Measurements from ENCODE around the gene SYNE1. TPM values are rescaled to one million over a fixed set of nuclear protein-coding genes. Genes with fewer than 3 reads are reported as not detected.

Gene SYNE1
- total and polyA plus RNA-seq, 2 of the 8 experiments (the other 6 are each of a cell fraction or from before 2014, with no cell fraction given), result 2.8 to 5.5 TPM

- H4K8ac ChIP-seq (ENCODE audit: extremely low read depth, insufficient read depth, low read length), result no peak overlapping the region
- no peak overlapping the region for H3K18ac ChIP-seq (ENCODE audit: extremely low read depth, low read length)
- H2BK120ac ChIP-seq (replicated peaks; ENCODE audit: low read depth, low read length), result no peak overlapping the region
- no peak overlapping the region for H2BK12ac ChIP-seq (ENCODE audit: low read depth, low read length)
- H3K4me2 ChIP-seq (ENCODE audit: insufficient read depth in 1 of 2, low read depth in 2 of 2, low read length in 2 of 2), result no peak overlapping the region
- H4K5ac ChIP-seq (ENCODE audit: insufficient read length, low read depth, low read length), result no peak overlapping the region
- no peak for FAIRE-seq
- TF ChIP-seq CHD2 (IDR thresholded peaks at IDR 0.05; ENCODE audit: low read length), result no peak
- no peak for TF ChIP-seq SIN3A (conservative IDR thresholded peaks at IDR 0.05 in 1 of 2, IDR thresholded peaks at IDR 0.05 in 1 of 2; ENCODE audit: low read depth in 1 of 2, low read length in 2 of 2)
- TF ChIP-seq CBX5 (IDR thresholded peaks at IDR 0.05; ENCODE audit: low read depth, low read length), result no peak
- TF ChIP-seq RXRA (IDR thresholded peaks at IDR 0.05; ENCODE audit: insufficient read depth, low read depth, low read length), result no peak
- TF ChIP-seq SUZ12 (IDR thresholded peaks at IDR 0.05; ENCODE audit: low read length), result no peak
- no peak for TF ChIP-seq BACH1 (IDR thresholded peaks at IDR 0.05; ENCODE audit: low read length)
- no peak for TF ChIP-seq E2F6 (IDR thresholded peaks at IDR 0.05)
- TF ChIP-seq CBX8 (IDR thresholded peaks at IDR 0.05; ENCODE audit: borderline replicate concordance, low read depth, low read length), result no peak
- no peak overlapping the region for H3K14ac ChIP-seq (ENCODE audit: insufficient read length)
- no peak for DNase-seq (ENCODE audit: low read depth in 1 of 2, low spot score in 2 of 2)
- 84% methylated on average over 7 of the region's 7 CpGs; no CpG with 5 or more reads in 1 of the 2 experiments for WGBS, 2 experiments (ENCODE audit: extremely low coverage in 1 of 2, insufficient coverage in 1 of 2, insufficient read length in 1 of 2, insufficient replicate concordance in 2 of 2, low coverage in 1 of 2, low lambda C conversion rate in 2 of 2, missing lambda C conversion rate in 1 of 2)
- no peak overlapping the region for H2AK5ac ChIP-seq (ENCODE audit: low read depth, low read length)
- H3K56ac ChIP-seq (replicated peaks; ENCODE audit: insufficient read length, low read depth, low read length), result no peak overlapping the region
- no peaks in the 10 kb centered on the region for H3K4me1 ChIP-seq (replicated peaks in 1 of 4; ENCODE audit: control insufficient read depth in 3 of 4, insufficient read depth in 4 of 4, low read length in 3 of 4)
- H2BK15ac ChIP-seq (ENCODE audit: low read length), result no peak overlapping the region
- H3K27me3 ChIP-seq (replicated peaks in 1 of 4; ENCODE audit: control insufficient read depth in 3 of 4, extremely low read depth in 1 of 4, insufficient read depth in 3 of 4, low read length in 3 of 4), result no peaks in the 10 kb centered on the region
- H4K20me1 ChIP-seq (replicated peaks in 1 of 2; ENCODE audit: control insufficient read depth in 1 of 2, insufficient read depth in 2 of 2, low read length in 2 of 2), result no peaks in the 10 kb centered on the region
- no peaks in the 10 kb centered on the region for H3K9me3 ChIP-seq (ENCODE audit: insufficient read depth in 2 of 2, low read depth in 1 of 2, low read length in 1 of 2)
- H3K23me2 ChIP-seq (ENCODE audit: low read depth, low read length), result no peaks in the 10 kb centered on the region
- no peaks in the 10 kb centered on the region for H3K36me3 ChIP-seq (ENCODE audit: control insufficient read depth in 2 of 4, insufficient read depth in 4 of 4, low read length in 3 of 4)
- no peak overlapping the region for H2AFZ ChIP-seq (ENCODE audit: low read length)
- H3K9ac ChIP-seq (replicated peaks in 1 of 4; ENCODE audit: extremely low read depth in 1 of 4, low read depth in 3 of 4, low read length in 3 of 4), result no peak overlapping the region
- H3K4ac ChIP-seq (replicated peaks; ENCODE audit: insufficient read length, low read depth, low read length), result no peak overlapping the region
- ChIA-PET CTCF (ENCODE audit: partially characterized antibody) (interaction anchor here (0.8 to 1.6 kb wide), 8 partner anchors 9 to 354 kb away, joined by 3 to 4 read pairs (median 3); no protein-coding TSS in a partner anchor), POLR2A (ENCODE audit: partially characterized antibody) (no interaction called here)
- no peaks in the 10 kb centered on the region for H3K79me2 ChIP-seq (ENCODE audit: control insufficient read depth in 1 of 2, insufficient read depth in 2 of 2, low read length in 2 of 2)
- H3K4me3 ChIP-seq (ENCODE audit: extremely low read depth in 1 of 4, insufficient read depth in 2 of 4, low read depth in 3 of 4, low read length in 4 of 4), result no peak overlapping the region
- no peak overlapping the region for H3K23ac ChIP-seq (ENCODE audit: insufficient read length)
- H3K27ac ChIP-seq (ENCODE audit: low read depth, low read length), result no peak overlapping the region
- H2BK20ac ChIP-seq (ENCODE audit: low read length), result no peak overlapping the region
- no peak overlapping the region for H4K91ac ChIP-seq (replicated peaks; ENCODE audit: insufficient read length, low read length)
- no peak overlapping the region for H2BK5ac ChIP-seq (ENCODE audit: low read depth, low read length)
- no peaks in the 10 kb centered on the region for H3K79me1 ChIP-seq (ENCODE audit: low read depth, low read length)
Measured at GRCh38 chr6:152119831-152120230, 517.3 kb downstream of the SYNE1 start.

All from H1 (cell line).